Stimulated activated CD4-positive, alpha-beta T cell treated with anti-CD3 and anti-CD28 coated beads, Interleukin-4, amount 100 ng/mL, for 48 hours (primary cell): Measurements from ENCODE around the gene CEP164.
"Not testable (repeated sequence)": the region's sequence is repeated elsewhere in the genome, so short reads cannot be mapped to it uniquely, and the experiment has no call there.

Source experiments
- DNase-seq, 2 donors: peaks; one replicate each; pipeline ENCODE4 v3.0.0-alpha.2; 2020; ENCODE audit warnings: low read depth in 2 of 2

Gene CEP164

DNA sequence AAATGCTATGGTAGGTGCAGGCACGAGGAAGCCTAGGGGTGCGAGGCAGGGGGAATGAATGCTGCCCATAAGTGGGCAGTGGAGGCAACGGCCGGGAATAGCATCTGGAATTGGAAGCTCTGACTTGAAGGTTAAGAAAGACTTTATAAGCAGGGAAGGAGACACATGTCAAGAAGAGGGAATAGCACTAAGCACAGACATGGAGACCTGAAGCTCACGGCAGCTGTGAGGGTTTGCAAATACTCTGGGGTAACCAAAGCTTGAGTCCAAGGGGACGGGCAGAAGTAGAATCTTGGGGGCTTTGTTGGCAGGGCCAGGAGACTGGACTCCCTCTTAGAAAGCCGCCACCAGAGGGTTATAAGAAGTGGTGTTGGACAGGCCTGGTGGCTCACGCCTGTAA, 112.6 kb downstream of the CEP164 start:
- no peak for DNase-seq

GRCh38 chr11:117441146-117441975, 113.7 kb downstream of the CEP164 start:
- no peak for DNase-seq

- DNase-seq: no peak
Measured at GRCh38 chr11:117442049-117442868, 114.6 kb downstream of the CEP164 start.

DNA sequence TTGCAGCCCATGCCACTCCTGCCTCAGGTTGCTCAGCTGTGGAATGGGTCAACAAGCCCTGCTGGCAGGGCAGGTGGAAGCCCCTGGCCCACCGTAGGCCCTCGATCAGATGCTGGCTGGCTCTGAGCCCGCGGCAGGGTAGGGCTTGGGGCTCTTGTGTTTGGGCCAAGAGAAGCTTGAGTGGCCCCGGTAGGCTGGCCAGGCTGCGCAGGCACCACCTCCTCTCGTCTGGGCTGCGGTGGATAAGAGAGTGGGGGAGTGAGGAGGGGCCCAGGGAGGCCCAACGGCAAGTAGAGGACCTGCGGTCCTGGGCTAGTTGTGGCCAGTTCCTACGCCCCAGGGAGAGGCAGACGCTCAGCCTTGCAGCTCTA, 115.2 kb downstream of the CEP164 start:
- no peak for DNase-seq

GRCh38 chr11:117443266-117444186, 115.9 kb downstream of the CEP164 start:
- DNase-seq: no peak

DNA sequence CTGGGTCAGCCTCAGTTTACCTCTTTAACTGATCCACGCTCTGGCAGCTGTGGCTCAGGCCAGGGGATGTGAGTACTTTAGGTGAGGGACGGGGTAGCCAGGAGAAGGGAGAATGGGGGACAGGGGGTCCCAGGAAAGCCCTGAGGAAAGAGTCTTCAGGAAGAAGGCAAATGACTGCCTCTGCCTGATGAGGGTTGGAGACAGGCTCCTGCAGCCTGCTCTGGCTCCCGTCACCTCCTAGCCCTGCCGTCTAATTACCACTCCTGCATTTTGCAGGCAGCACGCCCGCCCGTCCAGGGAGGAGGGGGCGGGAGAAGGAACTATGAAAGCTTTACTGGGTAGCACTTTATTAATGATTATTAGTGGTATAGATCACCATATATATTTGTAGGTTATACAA, 116.6 kb downstream of the CEP164 start:
- DNase-seq: no peak

GRCh38 chr11:117444711-117445658, 117.3 kb downstream of the CEP164 start:
- no peak for DNase-seq

DNA sequence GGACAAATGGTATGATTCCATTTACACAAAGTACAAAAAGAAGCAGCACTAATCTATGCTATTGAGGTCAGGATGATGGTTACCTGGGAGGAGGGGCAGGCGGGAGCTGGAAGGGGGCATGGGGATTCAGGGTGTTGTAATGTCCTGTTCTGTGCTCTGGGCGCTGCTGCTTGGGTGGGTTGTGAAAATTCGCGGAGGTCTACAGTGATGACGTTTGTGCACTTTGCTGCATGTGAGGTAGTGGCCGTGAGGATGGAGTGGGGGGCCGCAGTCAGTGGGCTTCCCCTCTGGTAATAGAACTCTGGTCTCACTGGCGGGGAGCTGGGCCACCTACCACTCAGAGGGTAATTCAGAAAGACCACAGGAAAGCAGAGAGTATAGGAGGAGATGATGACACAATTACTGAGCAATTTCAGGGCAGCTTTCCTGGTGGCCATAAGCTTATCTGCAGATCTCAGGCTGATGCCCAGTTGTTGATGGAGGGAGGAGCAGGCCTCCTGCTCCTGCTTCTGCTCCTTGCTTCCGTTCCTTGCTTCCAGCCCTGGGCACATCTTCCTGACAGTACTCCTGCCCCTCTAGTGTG, 121.5 kb downstream of the CEP164 start:
- no peak for DNase-seq

DNA sequence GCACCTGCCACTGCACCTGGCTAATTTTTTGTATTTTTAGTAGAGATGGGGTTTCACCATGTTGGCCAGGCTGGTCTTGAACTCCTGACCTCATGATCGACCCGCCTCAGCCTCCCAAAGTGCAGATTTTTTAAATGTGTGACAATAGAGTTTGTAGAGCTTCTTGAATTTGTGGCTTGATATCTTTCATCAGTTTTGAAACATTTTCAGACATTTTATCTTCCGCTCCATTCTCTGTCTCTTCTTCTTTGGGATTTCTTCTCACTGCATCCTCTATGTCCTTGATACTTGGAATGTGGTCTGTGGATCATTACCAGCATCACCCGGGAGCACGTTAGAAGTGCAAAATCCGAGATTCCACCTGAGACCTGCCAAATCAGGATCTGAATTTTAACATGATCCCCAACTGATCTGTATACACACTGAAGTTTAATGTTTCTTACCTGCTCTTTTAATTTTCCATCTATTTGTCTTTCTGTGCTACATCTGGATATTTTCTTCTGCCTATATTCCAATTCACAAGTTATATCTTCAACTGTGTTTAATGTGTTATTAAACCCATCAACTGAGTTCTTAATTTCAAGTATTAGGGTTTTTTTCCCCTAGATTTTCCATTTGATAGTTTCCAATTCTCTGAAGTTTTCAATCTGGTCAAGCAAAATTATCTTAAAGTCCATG, 126.4 kb downstream of the CEP164 start:
- no peak for DNase-seq

- DNase-seq: no peak
Measured at GRCh38 chr11:117454564-117454917, 126.9 kb downstream of the CEP164 start.

- peak in 1 of 2 donors; percentile 44 for DNase-seq
Measured at GRCh38 chr11:117456027-117456720, 128.5 kb downstream of the CEP164 start.

DNA sequence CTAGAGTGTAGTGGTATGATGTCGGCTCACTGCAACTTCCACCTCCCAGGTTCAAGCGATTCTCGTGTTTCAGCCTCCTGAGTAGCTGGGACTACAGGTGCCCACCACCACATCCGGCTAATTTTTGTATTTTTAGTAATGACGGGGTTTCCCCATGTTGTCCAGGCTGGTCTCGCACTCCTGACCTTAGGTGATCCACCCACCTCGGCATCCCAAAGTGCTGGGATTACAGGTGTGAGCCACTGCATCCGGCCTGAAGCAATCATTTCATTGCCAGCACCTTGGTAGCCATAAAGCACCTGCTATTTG, 129.0 kb downstream of the CEP164 start:
- DNase-seq: not testable (repeated sequence)

DNA sequence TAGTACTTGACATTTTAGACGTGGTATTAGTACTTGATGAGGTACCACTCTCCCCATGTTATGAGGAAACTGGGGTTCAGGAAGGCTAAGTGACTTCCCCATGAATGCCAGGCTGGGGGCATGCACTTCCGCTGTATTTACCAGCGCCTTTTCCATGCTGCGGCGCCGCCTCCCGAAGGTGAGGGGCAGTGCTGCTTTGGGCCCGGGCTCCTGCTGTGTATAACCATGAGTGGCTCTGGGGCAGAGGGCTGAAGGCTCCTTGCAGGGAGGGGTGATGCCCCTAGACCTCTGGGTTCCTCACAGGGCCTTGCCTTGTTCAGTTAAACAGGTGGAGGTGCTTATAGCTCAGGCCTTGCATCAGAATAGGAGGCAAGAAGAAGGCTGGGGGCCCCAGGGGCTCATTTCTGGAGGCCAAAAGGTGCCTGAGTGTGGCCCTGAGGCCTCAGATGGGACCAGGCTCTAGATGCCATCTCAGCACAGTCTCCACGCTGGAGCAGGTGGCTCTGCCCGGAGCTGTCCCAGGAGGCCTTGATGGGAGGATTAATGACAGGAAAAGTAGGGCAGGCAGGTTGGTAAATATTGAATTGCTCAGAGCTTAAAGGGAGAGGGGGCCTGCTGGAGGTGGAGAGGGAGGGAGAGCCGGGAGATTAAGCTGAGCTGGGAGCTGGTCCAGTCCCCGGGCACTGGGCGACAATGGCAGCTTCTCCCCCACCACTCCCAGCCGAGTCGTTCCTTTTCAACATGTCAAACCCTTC, 129.6 kb downstream of the CEP164 start:
- no peak for DNase-seq

- no peak for DNase-seq
Measured at GRCh38 chr11:117457835-117458234, 130.2 kb downstream of the CEP164 start.

- DNase-seq: peak; percentile 30 to 42
Measured at GRCh38 chr11:117458275-117459122, 130.8 kb downstream of the CEP164 start.

DNA sequence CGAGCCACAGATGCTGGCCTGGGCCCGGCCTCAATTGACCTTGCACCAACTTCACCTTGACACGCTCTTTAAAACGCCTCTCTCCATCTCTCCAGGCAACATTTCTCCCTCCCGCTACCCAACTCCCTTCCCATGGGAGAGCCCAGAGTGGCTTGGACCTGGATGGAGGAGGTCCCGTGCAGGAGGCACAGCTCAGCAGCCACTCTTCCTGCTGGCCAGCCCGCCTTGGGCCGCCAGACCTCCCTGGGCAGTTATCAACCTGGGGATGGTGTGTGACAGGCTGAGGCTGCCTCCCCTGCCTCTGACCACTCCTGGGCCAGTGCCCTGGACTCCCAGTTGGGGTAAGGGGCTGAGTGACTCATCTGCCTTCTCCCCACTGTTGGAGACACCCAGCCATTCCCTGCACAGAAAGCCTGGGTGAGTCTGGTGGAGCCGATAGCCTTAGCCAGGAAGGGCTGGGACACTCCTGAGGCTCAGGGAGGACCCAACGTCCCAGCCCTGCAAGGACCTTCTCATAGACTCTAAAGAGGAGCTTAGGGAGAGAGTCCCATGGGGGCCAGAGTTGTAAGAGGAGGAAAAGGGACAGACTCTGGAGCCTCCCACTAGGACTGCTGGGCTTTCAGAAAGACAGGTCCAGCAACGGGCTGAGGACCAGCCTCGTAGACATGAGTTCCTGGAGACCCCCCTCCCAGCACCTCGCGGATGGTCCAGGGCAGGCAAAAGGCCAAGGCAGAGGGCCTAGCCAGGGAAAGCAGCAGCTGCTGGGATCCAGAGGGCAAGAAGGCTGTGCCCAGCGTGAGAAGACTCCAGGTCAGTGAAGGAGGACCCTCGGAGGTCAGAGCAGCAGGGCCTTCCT, 131.7 kb downstream of the CEP164 start:
- DNase-seq: no peak

- no peak for DNase-seq
Measured at GRCh38 chr11:117459979-117460300, 132.3 kb downstream of the CEP164 start.
